ENCODE data around the gene TBCK.
"Not testable (repeated sequence)": the region's sequence is repeated elsewhere in the genome, so short reads cannot be mapped to it uniquely, and the experiment has no call there.

Gene TBCK

DNA sequence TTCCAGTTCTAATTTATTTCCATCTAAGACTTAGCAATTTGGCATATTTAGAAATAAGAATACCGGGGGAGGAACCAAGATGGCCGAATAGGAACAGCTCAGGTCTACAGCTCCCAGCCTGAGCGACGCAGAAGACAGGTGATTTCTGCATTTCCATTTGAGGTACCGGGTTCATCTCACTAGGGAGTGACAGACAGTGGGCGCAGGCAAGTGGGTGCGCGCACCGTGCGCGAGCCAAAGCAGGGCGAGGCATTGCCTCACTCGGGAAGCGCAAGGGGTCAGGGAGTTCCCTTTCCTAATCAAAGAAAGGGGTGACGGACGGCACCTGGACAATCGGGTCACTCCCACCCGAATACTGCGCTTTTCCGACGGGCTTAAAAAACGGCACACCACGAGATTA is 102.7 kb downstream of the TBCK start:
- not testable (repeated sequence) for DNase-seq (ENCODE audit: low read depth)

GRCh38 chr4:106210021-106210420 is 106.0 kb downstream of the TBCK start:
- DNase-seq (ENCODE audit: low read depth) = no peak

DNA sequence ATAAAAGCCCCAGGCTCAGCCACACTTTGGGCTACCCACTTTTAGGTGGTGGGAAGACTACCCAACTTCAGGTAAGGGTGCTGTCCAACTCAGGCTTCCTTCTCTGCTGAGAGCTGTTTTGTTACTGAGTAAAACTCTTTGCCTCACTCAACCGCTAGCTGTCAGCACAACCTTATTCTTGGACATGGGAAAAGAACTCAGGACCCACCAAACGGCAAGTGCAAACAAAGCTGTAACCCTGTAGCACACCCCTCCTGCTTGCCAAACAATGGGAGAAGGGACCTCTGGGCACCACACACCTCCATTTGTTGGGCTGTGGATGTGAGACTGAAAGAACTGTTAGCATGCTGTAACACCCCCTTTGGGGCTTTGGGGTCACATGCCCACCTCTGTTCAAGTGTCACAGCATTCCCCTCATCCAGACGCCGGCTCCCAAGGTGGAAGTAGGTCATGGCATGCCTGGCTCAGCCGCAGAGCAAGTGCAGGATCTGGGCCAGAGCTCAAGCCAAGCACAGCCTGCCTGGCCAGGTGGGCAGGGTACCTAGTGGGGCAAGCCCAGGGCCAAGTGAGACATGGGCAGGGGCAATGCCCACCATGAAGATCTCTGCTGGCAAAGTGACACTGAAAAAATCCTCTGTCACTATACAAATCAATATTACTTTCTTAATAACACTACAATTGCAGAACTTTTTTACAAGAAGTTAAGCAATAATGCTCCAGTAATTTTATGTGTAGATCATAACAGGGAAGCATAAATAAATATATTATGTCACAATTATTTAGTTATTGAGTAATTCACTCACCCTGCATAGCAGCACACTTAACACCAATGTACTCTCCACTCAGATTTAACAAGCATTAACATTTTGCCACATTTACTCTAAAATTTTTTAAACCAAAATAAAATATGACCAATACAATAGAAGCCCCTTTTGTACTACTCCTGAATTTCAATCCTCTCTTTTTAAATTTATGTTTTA is 107.2 kb downstream of the TBCK start:
- DNase-seq (ENCODE audit: low read depth) = no peak

GRCh38 chr4:106201373-106201772 is 114.6 kb downstream of the TBCK start:
- DNase-seq (ENCODE audit: low read depth) = no peak

DNA sequence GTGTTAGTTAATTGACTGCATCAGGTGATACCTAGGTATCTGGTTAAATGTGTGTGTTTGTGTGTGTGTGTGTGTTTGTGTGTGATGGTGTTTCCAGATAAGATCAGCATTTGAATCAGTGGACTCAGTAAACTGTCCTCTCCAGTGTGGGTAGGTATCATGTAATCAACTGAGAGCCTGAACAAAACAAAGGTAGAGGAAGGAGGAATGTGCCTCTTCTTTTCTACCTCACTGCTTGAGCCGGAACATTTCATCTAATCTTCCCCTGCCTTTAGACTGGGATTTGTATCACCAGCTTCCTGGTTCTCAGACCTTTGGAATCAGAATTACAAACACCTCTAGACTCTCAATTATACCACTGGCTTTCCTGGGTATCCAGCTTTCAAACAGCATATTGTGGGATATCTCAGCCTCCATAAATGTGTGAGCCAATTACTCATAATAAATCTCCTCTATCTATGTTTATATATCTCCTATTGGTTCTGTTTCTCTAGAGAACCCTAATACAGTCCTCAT is 120.5 kb downstream of the TBCK start:
- DNase-seq (ENCODE audit: low read depth) = no peak

- no peak for DNase-seq (ENCODE audit: low read depth)
Measured at GRCh38 chr4:106194801-106195200, 121.2 kb downstream of the TBCK start.

- no peak for DNase-seq (ENCODE audit: low read depth)
Measured at GRCh38 chr4:106192131-106192530, 123.9 kb downstream of the TBCK start.

DNA sequence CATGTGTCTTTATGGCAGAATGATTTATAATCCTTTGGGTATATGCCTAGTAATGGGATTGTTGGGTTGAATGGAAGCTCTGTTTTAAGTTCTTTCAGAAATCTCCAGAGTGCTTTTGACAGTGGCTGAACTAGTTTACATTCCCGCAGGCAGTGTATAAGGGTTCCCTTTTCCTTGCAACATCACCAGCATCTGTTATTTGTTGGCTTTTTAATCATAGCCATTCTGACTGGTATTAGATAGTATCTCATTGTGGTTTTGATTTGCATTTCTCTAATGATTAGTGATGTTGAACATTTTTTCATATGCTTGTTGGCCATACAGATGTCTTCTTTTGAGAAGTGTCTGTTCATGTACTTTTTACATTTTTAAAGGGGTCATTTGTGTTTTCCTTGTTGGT is 129.8 kb downstream of the TBCK start:
- no peak for DNase-seq (ENCODE audit: low read depth)

GRCh38 chr4:106183551-106183950 is 132.5 kb downstream of the TBCK start:
- DNase-seq (ENCODE audit: low read depth) = no peak

DNA sequence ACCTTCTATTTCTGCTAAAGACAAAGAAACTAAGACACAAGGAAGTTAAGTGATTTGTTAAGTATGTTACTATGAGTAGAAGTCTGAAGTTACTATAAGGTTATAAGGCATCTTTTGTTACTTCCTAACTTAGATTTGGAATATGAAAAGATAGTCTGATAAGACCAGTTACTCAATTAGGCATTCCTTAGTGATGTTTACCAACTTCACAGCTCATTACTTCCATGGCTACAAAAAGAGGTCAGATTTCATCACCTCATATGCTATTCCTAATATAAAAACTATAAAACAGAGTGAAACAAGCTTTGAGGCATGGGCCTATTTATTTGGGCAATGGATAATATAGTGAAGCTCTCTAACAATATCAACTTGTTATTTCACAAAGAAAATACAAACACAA is 143.1 kb downstream of the TBCK start:
- DNase-seq (ENCODE audit: low read depth) = no peak

DNA sequence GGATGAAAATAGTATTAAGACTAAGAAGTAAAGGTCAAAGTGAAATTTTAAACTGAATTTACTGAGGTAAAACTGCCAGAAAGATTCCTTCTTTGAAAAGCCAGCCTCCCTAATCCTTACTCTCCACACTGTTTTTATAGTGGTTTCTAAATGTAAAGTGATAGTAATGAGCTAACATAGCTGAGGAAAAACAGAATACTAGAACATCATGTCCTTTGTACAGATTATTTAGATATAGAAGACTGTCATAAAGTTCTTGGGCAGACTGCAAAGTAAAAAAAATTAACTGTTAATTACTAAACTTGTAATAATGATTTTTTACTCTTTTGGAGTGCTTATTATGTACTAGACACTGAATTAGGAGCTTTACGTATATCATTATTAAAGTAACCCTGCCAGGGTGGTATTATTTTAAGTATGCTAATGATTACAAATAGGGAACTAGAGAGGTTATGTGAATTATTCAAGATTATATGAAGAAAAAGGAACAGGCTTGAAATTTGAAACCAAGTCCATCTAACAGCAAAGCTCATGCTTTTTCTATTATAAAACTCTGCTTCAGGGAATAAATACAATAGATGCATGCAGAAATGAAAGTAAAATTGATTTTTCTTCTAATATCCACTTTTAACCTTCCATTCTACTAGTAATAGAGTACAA is 150.5 kb downstream of the TBCK start:
- DNase-seq (ENCODE audit: low read depth) = no peak

DNA sequence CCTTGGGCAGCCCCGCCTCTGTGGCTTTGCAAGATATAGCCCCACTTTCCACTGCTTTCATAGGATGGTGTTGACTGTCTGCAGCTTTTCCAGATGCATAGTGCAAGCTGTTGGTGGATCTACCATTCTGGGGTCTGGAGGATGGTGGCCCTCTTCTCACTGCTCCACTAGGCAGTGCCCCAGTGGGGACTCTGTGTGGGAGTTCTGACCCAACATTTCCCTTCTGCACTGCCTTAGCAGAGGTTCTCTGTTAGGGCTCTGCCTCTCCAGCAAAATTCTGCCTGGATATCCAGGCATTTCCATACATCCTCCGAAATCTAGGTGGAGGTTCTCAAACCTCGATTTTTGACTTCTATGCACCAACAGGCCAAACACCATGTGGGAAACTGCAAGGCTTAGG is 153.7 kb downstream of the TBCK start:
- no peak for DNase-seq (ENCODE audit: low read depth)

DNA sequence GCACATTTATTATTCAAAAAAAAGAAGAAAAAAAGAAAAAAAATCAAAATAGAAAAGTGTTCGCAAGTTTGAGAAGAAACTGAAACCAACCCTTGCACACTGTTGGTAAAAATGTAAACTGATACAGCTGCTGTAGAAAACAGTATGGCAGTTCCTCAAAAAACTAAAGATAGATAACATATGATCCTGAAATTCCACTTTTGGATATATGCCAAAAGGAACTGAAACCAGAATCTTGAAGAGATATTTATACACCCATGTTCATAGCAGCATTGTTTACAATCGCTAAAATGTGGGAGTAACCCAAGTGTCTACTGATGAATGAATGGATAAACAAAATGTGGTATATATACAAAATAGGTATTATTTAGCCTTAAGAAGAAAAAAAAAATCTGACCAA is 155.4 kb downstream of the TBCK start:
- DNase-seq (ENCODE audit: low read depth) = no peak

DNA sequence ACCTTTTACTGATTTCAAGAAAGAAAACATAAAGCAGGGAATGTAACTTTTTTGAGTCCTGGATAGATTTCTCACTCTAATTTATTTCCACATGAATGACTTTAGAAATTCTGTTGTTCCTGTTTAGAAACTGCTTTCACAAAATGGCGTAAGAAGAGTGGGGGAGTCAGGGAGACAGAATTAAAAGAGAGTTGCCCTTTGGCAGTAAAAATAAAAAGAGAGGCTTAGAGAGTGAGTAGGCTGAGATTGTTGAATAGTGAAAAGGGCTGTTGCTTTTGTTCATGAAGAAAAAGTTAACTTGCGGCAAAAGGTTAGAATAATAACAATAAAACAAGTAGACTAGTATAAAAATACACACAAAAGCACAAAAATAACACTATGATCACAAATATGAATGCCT is 166.1 kb downstream of the TBCK start:
- no peak for DNase-seq (ENCODE audit: low read depth)

- no peak for DNase-seq (ENCODE audit: low read depth)
Measured at GRCh38 chr4:106149026-106149425, 167.0 kb downstream of the TBCK start.

- DNase-seq (ENCODE audit: low read depth) = no peak
Measured at GRCh38 chr4:106142616-106143127, 173.3 kb downstream of the TBCK start.

- DNase-seq (ENCODE audit: low read depth) = no peak
Measured at GRCh38 chr4:106140601-106141000, 175.4 kb downstream of the TBCK start.

DNA sequence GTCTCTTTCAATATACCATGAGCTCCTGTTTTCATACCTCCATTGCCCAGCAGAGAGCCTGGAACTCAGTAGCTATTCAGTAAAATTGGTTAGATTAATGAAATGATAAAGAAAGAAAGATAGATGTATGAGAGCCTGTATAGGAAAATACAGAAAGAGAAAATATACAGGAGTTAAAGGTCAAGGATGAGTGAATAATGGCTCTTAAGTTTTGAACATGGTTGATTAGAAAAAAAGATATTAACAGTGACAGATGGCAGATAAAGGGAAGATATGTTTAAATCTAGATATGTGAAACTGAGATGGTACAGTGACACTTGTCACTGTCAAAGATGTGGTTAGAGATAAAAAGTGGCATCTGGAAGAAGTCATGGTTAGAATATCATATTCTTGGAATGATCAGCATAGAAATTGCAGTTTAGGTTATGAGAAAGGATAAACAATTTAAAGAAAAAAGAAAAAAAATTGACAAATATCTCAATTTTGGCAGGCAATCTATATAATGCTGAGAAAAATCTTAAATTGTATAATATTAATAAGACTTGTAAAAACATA is 179.2 kb downstream of the TBCK start:
- no peak for DNase-seq (ENCODE audit: low read depth)

- no peak for DNase-seq (ENCODE audit: low read depth)
Measured at GRCh38 chr4:106132045-106132444, 184.0 kb downstream of the TBCK start.

- DNase-seq (ENCODE audit: low read depth) = no peak
Measured at GRCh38 chr4:106126062-106126461, 189.9 kb downstream of the TBCK start.

DNA sequence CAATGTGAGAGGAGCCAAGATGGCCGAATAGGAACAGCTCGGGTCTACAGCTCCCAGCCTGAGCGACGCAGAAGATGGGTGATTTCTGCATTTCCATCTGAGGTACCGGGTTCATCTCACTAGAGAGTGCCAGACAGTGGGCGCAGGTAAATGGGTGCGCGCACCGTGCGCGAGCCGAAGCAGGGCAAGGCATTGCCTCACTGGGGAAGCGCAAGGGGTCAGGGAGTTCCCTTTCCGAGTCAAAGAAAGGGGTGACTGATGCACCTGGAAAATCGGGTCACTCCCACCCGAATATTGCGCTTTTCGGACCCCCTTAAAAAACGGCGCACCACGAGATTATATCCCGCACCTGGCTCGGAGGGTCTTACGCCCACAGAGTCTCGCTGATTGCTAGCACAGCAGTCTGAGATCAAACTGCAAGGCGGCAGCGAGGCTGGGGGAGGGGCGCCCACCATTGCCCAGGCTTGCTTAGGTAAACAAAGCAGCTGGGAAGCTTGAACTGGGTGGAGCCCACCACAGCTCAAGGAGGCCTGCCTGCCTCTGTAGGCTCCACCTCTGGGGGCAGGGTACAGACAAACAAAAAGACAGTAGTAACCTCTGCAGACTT is 196.0 kb downstream of the TBCK start:
- not testable (repeated sequence) for DNase-seq (ENCODE audit: low read depth)

- DNase-seq (ENCODE audit: low read depth) = no peak
Measured at GRCh38 chr4:106116025-106116424, 200.0 kb downstream of the TBCK start.

Measured in activated T-cell treated with anti-CD3 and anti-CD28 coated beads for 48 hours (primary cell).